NCI-H526 treated with DMSO at 0.1 percent for 48 hours (cell line): Measurements from ENCODE around the gene SPAG16.
"Not testable (repeated sequence)": the region's sequence is repeated elsewhere in the genome, so short reads cannot be mapped to it uniquely, and the experiment has no call there.

ENCODE experiments used
- DNase-seq: peaks from one replicate; lab custom pipeline; 2025; lab: John Stamatoyannopoulos, UW

Gene SPAG16

GRCh38 chr2:213703406-213704098 lies 419.3 kb downstream of the SPAG16 start:
- DNase-seq, result no peak

DNA sequence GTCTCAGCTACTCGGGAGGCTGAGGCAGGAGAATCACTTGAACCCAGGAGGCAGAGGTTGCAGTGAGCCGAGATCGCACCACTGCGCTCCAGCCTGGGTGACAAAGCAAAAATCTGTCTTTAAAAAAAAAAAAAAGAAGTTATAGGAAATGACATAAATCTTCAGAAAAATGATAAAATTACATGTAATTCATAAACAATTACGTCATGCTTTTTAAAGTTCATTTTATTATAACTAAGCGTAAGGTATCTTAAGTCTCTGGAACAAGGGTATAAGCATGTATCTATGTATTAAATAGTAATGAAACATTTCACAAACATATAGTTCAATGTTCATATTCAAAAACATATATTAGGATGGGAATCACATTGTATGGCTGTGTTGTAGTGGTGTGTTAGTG lies 425.9 kb downstream of the SPAG16 start:
- no peak for DNase-seq

DNA sequence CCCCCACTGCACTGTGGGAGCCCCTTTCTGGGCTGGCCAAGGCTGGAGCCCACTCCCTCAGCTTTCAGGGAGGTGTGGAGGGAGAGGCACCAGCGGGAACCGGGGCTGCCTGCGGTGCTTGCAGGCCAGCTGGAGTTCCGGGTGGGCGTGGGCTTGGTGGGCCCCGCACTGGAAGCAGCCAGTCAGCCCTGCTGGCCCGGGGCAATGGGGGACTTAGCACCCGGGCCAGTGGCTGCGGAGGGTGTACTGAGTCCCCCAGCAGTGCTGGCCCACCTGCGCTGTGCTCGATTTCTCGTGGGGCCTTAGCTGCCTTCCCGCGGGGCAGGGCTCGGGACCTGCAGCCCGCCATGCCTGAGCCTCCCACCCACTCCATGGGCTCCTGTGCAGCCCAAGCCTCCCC lies 434.1 kb downstream of the SPAG16 start:
- DNase-seq, result not testable (repeated sequence)

DNA sequence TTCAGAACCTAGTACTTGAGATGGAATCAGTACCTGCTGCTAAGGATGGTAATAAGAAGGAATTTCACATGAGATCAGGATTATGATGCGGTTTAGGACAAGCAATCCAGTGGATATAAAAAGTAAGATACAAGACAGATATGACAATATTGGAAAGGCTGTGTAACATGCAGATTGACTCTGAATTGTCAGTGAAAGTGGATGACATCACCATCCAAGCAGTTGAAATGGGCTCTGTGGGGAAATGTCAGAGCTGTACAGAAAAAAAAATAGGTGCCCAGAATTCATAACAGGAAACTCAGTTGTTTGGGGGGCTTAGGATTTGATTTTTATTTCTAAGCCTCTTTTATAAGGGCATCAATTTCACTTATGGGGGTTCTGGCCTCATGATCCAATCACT lies 438.3 kb downstream of the SPAG16 start:
- no peak for DNase-seq

GRCh38 chr2:213723041-213723560 lies 438.8 kb downstream of the SPAG16 start:
- no peak for DNase-seq

DNA sequence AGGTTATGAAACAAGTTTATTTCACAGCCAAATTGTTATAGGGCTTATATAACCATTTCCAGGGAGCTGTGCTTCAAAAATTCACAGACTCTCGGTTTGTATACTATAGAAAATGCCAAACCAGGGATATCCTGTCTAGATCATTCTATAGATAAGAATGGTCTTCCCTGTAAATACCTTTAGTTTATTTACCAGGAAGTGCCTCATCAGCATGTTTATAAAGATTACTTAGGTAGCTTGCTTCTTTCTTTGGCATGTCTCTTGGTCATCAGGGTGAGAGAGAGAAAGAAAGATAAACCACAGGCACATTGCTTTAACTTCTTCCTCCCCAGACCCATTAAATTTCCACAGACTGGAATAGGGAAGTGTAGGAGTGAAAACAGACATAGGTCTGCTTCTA lies 439.4 kb downstream of the SPAG16 start:
- no peak for DNase-seq

- no peak for DNase-seq
Observed at GRCh38 chr2:213726101-213726500, 441.8 kb downstream of the SPAG16 start.

DNA sequence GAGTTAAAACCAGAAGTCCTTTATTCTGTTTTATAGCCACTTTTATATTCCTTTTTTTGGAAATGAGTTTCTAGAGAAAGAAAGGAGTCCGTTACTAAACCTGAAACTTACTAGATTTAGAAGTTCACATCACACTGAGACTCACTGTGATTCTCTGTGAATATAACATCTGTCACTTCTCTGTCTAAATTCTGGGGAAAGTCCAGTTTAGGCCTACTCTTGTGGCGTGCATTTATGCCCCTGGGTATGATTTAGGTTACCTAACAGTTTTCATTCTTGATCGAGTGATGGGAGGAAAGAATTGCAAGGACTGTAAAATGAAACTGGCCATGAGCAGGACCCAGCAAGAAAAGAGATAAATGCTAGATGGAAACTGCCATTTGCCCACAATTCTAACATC lies 449.6 kb downstream of the SPAG16 start:
- no peak for DNase-seq

DNA sequence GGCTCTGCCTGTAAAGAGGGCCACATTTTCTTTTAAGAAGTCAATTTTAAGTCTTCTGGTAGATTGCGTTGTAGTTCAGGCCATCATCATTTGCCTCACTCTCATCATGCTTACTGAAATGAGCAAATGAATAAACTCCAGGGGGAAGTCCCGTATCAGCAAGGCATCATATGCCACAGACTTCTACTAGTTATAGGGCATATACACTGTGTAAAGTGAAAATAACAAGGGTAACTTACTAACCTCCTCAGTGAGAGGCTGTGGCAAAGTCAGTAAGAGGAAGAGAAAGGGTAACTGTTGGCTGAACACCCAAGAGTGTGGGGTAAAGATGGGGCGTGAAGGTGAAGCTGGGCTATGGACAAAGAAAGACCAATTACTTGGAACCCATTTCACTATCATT lies 456.2 kb downstream of the SPAG16 start:
- no peak for DNase-seq

- no peak for DNase-seq
Observed at GRCh38 chr2:213751446-213751845, 467.2 kb downstream of the SPAG16 start.

GRCh38 chr2:213752575-213752974 lies 468.3 kb downstream of the SPAG16 start:
- DNase-seq, result no peak

DNA sequence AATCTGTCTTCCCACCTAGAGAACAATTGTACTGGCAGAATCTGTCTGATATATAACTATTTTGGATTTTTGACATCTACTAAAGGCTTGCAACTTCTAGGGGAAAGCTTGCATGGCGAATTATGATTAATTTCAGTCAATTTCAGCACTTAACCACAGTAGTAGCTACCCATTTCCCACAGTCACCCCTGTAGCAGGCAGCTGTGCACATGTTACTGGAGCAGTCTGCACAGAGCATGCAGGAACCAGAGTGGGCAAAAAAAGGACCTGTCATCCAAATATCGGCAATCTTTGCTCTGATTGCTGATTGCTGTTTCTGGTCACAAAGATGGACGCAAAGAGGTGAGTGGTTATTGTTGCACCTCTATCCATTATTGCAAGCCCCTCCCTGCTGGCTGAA lies 473.3 kb downstream of the SPAG16 start:
- DNase-seq, result no peak

GRCh38 chr2:213763354-213763753 lies 479.1 kb downstream of the SPAG16 start:
- no peak for DNase-seq

DNA sequence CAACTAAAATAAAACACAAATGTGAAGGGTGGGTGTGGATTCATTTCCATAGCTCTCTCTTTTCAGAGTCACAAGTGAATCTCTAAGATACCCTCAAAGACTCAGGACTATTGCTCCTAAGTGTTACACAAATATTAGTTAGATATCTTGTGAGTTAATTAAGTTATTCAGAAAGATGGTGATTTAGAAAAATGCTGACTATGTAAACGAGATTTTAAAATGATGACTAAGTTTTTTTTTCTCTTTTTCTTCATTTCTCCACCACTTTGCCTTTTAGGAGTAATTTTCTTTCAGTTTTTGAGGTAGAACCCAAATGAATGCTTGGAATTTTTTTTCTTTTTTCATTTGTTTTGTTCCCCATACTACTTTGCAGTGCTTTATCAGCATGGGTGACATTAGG lies 479.7 kb downstream of the SPAG16 start:
- no peak for DNase-seq

DNA sequence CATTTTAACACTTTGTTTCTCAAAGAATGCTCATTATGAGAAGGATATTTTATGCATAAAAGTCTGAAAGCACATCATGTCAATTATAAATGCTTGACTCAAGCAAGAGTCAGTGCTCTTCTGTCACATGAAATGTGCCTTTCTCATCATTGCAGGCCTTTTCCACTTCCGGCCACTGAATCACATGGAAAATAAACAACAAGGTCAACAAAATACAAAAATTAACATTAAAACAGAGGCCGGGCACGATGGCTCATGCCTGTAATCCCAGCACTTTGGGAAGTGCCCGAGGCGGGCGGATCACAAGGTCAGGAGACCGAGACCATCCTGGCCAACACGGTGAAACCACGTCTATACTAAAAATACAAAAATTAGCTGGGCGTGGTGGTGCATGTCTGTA lies 480.6 kb downstream of the SPAG16 start:
- DNase-seq, result no peak

GRCh38 chr2:213766062-213766461 lies 481.8 kb downstream of the SPAG16 start:
- no peak for DNase-seq

GRCh38 chr2:213766465-213766901 lies 482.2 kb downstream of the SPAG16 start:
- DNase-seq, result no peak

DNA sequence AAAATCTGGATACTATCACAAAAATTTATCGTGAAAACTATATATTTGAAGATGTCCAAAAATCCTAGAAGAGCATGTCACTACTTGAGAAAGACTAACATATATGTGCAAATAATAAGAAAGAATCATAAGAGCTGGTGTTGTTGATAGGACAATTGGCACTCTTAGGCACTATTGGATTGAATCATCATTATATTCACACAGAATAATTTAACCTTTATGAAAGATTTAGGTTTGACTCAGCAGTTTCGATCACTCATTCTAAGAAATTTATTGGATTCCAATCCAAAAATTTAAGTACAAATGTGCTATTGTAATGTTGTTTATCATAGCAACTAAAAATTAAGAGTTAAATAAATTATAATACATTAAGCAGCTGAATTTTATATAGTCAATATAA lies 503.6 kb downstream of the SPAG16 start:
- DNase-seq, result no peak

GRCh38 chr2:213789940-213790339 lies 505.7 kb downstream of the SPAG16 start:
- no peak for DNase-seq

- DNase-seq, result no peak
Observed at GRCh38 chr2:213792045-213792444, 507.8 kb downstream of the SPAG16 start.

DNA sequence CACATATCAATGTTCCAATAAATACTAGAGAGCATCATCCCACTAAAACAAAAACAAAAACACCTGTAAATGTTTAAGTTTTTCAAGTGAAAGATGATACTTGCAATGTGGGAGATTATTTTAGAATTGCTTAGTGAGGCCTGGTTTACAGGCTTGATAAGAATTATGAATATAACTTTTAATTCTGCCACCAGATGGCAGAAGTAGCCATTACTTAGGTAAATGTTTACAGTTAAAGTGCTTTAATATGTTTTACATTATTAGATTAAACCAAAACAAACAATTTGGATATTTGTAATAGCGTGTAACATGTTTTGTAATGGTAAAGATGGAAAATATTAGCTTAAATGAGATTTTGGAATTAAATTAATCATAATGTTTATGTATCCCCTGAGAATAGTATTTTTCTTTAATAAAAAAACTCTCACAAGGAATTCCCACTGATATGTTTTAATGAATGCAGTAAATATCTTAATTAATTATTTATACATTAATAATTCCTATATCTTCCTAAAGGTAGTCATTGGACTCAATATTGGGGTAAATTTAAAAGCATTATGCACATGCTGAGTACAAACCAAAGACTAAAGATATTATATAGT lies 522.0 kb downstream of the SPAG16 start:
- no peak for DNase-seq

- no peak for DNase-seq
Observed at GRCh38 chr2:213816583-213816982, 532.3 kb downstream of the SPAG16 start.

- no peak for DNase-seq
Observed at GRCh38 chr2:213818436-213818835, 534.2 kb downstream of the SPAG16 start.

- no peak for DNase-seq
Observed at GRCh38 chr2:213834331-213834730, 550.1 kb downstream of the SPAG16 start.
